Left cardiac atrium (tissue), 4 donors: ENCODE results near the gene FBXW7. TPM values are rescaled to one million over a fixed set of nuclear protein-coding genes. Genes with fewer than 3 reads are reported as not detected.
A peak's percentile ranks its signal among the peaks of the same experiment; 100 is the strongest.

Experiments used
- ATAC-seq, 2 donors: fragments of 200-7000 bp; cut with Tn5 transposase; one replicate each; pipeline ENCODE4 v1.9.1; 2020; ENCODE audit warnings: mild to moderate bottlenecking in 2 of 2, moderate library complexity in 2 of 2
- DNase-seq: peaks from one replicate; pipeline ENCODE4 v3.0.0-alpha.2; 2020
- intact Hi-C, 2 donors: fragments of 100-400 bp; cut with DNase I; formaldehyde crosslinking; loops; one replicate each; pipeline versions ENCODE4 v1.14.1 to v1.15.1; 2022 to 2023
- total RNA-seq, 2 donors: library from RNA; stranded (reverse); fragmentation: NEBNext Ultra II Directional; extraction: Animal tissue kit (Norgen Biotek cat#: 25700); gene quantifications; one replicate each; pipeline ENCODE4 v1.2.1, GENCODE V29; 2021
- donor health status: DM: no; HTN: yes; CAD: no.
- donor health status: DM: no; HTN: yes; CAD: no; lungs with severe emphysema.
- donor health status: DM: yes; HTN: yes; CAD: no.
- donor health status: Dilated cardiomyopathy.

The FBXW7 gene
- total RNA-seq, 2 donors from 2014 or later = 39.5 to 45.6 TPM

- DNase-seq = no peak
- intact Hi-C loops = no loop called here
Observed at GRCh38 chr4:152522245-152522644, 13.6 kb downstream of the FBXW7 start.

GRCh38 chr4:152516156-152516555 lies 19.7 kb downstream of the FBXW7 start:
- intact Hi-C loops = no loop called here
- ATAC-seq (no peak), DNase-seq (no peak)

More at GRCh38 chr4:152522245-152522644, 13.6 kb downstream of the FBXW7 start:
- ATAC-seq = no peak

- intact Hi-C loops = no loop called here
- DNase-seq = no peak
- no peak for ATAC-seq
Observed at GRCh38 chr4:152515678-152516077, 20.2 kb downstream of the FBXW7 start.

- DNase-seq (no peak), ATAC-seq (no peak)
- intact Hi-C loops = no loop called here
Observed at GRCh38 chr4:152514356-152514755, 21.5 kb downstream of the FBXW7 start.

GRCh38 chr4:152513078-152513477 lies 22.8 kb downstream of the FBXW7 start:
- ATAC-seq (no peak), DNase-seq (no peak)
- intact Hi-C loops = no loop called here

- intact Hi-C loops = no loop called here
- ATAC-seq (no peak), DNase-seq (no peak)
Observed at GRCh38 chr4:152512483-152512882, 23.4 kb downstream of the FBXW7 start.

GRCh38 chr4:152510349-152511147 lies 25.3 kb downstream of the FBXW7 start:
- ATAC-seq = no peak
- no peak for DNase-seq
- intact Hi-C loops = no loop called here

DNA sequence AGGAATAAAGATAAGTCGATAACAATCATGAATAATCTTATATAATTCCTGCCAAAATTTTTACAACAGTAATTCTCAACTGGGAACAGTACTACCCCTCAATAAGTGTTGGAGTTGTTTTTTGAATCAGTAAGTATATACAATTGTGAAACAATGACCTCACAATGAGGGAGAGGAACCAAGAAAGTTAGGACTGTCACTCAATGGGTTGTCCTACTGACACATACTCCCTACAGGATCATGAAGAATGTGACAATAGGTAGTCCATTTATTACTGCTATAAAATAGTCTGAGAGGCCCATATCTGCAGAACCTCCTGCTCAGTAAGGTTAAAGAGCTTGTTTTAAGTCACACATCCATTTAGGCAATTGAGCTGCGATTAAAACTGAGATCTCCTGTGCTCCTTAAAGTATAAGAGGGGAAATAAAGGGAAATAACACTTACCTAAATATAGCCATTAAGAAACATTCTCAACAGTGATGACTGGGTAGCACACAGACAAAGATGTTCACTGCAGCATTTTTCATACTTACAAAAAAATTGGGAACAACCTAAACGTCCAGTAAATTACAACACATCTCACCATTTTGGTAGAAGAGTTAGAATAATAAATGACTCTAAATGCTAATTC lies 26.2 kb downstream of the FBXW7 start:
- no peak for DNase-seq
- intact Hi-C loops = no loop called here
- ATAC-seq = no peak

- DNase-seq = no peak
- intact Hi-C loops = no loop called here
- ATAC-seq = no peak
Observed at GRCh38 chr4:152508818-152509217, 27.1 kb downstream of the FBXW7 start.

DNA sequence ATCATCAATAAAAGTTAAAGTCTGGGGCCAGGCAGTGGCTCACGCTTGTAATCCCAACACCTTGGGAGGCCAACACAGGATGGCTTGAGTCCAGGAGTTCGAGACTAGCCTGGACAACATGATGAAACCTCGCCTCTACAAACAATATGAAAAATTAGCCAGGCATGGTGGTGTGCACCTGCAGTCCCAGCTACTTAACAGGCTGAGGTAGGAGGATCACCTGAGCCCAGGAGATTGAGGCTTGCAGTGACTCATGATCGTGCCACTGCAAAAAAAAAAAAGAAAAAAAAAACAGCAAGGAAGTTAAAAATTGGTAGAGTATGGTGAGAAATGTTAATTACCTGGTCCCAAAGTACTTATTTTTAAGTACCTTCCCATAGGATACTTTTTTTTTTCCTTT lies 27.5 kb downstream of the FBXW7 start:
- intact Hi-C loops = no loop called here
- ATAC-seq (no peak), DNase-seq (no peak)

DNA sequence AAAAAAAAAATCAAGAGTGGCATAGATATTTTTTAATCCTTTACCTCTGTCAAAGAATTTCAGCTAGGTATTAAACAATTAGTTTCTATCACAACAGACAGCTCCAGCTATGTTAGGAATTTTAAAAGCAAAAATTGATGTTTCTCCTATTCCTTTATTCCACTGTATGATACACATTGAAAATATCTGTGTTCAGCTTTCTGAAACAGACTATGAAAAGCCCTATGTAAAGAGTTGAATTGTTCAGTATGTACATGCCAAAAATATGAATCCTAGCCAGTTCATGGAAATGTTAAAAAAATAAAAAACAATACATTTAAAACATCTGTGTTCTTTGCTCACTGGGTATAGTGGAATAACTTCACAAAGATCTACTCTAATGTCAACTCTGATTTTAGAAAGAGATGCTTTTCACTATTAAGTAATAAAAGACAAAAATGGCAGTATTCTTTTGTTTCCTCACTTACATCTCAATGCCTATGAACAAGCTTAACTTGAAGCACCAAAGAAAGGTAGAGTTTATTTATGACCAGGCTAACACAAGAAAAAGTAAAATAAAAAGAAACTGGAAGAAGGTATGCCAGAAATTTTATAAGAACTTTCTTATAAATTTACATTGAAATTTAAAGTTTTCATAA lies 32.1 kb downstream of the FBXW7 start:
- intact Hi-C loops = no loop called here
- no peak for DNase-seq
- ATAC-seq = no peak

DNA sequence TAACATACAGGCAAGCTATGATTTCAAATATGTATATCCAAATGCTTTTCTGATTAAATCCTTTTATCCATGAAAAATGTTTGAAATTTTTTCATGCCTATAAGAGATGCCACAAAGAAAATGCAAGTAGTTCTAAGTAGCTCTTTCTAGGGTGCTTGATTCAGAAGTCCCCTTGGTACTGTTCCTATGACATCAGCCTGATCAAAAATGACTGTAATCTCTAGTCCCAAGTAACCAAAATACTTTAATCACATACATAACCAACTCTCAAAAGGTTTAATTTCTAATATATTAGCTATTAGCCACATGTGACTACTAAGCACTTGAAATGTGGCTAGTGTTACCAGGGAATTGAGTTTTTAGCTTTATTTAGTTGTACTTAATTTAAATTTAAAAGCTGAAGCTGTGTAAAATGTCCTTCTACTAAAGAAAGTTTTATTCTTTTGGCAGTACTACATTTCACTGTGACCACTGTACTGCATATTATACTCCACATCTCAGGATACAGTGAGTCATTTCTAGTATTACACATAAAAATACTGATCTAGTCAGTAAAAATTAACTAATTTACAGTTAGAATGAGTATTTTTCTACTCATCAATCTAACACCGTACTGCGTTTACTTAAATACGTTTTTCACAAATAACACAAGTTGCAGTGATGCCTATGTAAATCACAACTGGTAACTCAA lies 33.9 kb downstream of the FBXW7 start:
- DNase-seq (no peak), ATAC-seq (no peak)
- intact Hi-C loops = loop anchor here in 1 of 2 donors (2.0 kb wide), 2 partner anchors 139 to 233 kb away; no protein-coding TSS in a partner anchor

DNA sequence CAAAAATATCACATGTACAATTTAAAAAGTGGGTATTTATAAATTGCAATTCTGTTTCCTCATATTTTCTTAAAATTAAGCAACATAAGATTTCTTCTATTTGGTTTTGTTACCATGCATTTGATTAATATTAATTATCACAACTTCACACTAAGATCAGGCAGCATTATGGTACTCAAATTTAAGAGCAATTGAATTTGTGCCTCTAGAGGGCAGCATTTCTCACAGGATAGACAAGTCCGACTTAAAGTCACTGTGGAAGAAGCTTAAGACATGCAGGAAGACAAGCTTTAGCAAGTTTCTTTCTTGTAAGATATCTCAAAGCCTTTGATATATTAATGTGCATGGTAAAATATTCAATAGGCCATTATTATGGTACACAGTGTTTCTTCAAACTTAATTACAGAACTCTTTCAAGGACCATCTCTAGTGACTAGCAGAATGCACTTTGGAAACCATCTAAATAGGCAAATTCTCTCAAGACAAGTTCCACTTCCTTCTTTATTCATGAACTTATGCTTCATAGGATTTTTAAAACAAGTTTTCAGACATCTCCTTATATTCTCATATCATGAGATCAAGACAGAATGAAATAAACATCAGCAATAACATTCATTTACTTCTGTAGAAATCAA lies 35.0 kb downstream of the FBXW7 start:
- DNase-seq = no peak
- peak; percentile 72 for ATAC-seq

DNA sequence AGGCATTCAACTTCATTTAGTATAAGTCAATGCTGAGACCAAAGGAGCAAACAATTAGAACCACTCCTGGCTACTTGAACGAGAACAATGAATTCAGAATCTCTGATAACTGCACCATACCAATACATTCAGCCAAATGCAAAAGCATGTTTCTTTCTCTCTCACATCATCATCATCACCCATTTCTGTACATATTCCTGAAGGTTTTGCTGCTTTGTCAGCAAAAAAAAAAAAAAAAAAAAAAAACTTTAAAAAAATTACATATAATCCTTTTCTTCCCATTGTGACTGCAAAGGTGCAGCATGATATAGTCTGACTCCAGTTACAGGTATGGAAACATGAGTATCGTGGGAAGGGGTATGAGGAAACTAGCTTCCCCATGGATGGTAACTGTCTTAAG lies 35.6 kb downstream of the FBXW7 start:
- DNase-seq = no peak
- intact Hi-C loops = loop anchor here in 1 of 2 donors (2.0 kb wide), 2 partner anchors 141 to 235 kb away; no protein-coding TSS in a partner anchor
- no peak for ATAC-seq

More for the DNA sequence above, 35.0 kb downstream of the FBXW7 start:
- intact Hi-C loops = loop anchor here in 1 of 2 donors (2.0 kb wide), 2 partner anchors 140 to 234 kb away; no protein-coding TSS in a partner anchor

GRCh38 chr4:152499344-152499743 lies 36.5 kb downstream of the FBXW7 start:
- intact Hi-C loops = loop anchor here in 1 of 2 donors (10.0 kb wide), 2 partner anchors 145 to 235 kb away; no protein-coding TSS in a partner anchor
- no peak for ATAC-seq
- DNase-seq = no peak

DNA sequence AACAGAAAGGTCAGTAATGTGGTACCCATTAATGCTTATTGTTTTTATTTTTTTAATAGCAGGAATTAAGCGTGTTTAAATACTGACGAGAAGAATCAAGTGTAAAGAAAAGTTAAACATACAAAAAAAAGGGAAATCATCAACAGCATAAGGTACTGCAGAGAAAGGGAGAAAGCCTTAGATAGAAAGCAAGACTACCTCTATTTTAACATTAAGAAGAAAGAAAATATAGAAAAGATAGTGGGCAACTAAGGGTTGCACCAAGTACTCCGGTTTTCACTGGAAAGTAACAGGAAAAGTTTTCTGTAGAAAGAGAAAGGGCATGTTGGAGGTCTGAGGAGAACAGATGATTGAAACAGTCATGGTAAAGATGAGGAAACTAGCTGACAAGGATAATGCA lies 41.9 kb downstream of the FBXW7 start:
- no peak for ATAC-seq
- no peak for DNase-seq
- intact Hi-C loops = loop anchor here in 1 of 2 donors (10.0 kb wide), 2 partner anchors 151 to 241 kb away; no protein-coding TSS in a partner anchor

GRCh38 chr4:152488246-152488645 lies 47.6 kb downstream of the FBXW7 start:
- ATAC-seq = no peak
- intact Hi-C loops = no loop called here
- no peak for DNase-seq

DNA sequence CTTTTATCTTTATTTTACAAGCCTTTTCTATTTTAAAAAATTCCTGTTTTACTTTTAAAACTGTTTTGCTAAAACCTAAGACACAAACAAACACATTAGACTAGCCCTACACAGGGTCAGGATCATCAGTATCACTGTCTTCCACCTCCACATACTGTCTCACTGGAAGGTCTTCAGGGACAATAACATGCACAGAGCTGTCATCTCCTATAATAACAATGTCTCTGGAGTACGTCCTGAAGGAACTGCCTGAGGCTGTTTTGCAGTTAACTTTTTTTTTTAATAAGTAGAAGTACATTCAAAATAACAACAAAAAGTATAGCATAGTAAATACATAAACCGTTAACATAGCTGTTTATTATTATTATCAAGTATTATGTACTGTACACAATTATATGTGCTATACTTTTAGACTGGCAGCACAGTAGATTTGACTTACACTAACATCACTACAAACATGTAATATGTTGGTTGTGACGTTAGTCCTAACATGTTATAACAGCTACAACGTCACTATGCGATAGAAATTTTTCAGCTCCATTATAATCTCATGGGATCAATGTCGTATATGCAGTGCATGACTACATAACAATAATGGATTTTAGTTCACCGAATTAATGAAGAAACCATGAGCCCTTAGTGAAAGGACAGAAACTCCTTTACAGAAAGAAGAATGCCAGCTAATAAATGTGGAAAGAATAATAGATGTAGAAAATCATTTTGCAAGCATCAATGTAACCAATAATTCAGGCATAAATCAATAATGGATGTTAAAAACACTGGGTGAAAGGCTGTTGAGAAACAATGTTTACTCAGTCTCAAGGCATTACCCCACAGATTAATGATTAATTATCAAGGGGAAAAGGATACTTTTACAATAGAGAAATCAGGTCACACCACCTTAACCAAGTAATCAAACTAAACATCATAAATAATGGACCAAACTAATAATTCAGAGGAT lies 49.2 kb downstream of the FBXW7 start:
- ATAC-seq = no peak
- no peak for DNase-seq
- intact Hi-C loops = no loop called here
